HG02571 (cell line): ENCODE measurements around the gene DAZAP2.

Source experiments
- ATAC-seq: cut with Tn5 transposase; IDR thresholded peaks from one replicate; pipeline ENCODE4 v1.9.1; 2021; ENCODE audit warnings: mild to moderate bottlenecking, moderate library complexity; ENCODE audit not compliant: unreplicated experiment

The DAZAP2 gene, protein sequence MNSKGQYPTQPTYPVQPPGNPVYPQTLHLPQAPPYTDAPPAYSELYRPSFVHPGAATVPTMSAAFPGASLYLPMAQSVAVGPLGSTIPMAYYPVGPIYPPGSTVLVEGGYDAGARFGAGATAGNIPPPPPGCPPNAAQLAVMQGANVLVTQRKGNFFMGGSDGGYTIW

DNA sequence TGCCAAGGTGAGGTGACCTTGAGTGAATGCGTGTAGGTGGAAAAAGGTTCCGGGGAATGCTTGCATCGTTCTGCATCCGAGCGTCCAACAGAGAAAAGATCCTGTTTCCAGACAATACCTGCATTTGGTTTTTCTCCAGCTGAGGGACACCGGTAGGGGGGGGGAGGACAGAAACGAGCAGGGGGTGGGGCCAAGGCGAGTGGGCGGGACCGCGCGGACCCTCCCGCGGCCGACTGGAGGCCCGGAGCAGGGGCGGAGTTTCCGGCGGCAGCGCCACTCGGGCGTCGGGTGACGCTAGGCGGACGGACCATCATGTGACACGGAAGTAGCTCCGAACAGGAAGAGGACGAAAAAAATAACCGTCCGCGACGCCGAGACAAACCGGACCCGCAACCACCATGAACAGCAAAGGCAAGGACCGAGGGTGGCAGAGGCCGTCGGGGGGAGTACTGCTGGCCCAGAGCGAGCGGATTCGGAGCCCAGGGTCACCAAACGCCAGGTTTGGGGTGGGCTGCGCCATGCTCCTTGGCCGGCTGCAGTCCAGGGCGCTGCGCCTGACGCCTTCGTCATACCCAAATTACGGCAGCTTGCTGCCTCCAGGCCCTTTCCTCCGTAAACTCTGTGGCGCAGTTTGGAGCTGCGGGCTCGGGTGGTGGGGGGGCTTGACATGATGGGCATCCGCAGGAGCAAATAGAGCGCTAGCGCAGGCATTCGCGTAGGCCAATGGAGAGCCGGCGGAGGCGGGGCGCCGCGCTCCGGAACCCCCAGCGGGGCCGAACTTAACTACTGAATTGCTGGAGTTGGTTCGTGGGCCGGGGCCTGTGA is at the start of gene DAZAP2:
TSS of gene DAZAP2 (plus strand) at position 317 of the 825 bp plus-strand sequence. CDS start at position 399, 82 bp downstream.
- ATAC-seq, result peak; percentile 88

DNA sequence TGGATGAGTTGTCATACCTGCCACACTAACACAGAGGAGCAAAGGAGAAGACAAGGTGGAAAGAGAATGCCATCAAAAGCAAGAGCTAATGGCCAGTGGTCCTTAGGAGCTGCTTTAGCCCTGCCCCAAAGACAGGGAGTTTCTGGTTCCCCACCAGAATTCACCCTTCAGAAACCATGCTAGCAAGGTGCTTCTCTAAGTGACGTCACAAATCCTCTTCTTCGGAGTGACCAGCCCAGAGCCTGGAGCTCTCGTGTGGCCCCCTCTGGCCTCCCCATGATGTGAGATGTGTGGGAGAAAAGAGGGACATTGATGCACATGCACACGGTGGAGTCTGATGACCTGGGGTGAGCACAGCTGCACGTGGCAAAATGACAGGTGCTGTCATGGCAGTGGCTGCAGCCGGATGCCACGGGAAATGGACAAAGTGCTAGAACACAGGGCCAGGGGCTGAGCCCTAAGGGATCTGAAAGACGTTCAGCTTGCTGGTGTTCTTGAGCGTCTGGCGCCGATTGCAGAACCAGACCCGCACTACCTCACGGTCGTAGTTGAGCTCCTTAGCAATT is 48.8 kb upstream of the DAZAP2 start:
- ATAC-seq, result no peak

DNA sequence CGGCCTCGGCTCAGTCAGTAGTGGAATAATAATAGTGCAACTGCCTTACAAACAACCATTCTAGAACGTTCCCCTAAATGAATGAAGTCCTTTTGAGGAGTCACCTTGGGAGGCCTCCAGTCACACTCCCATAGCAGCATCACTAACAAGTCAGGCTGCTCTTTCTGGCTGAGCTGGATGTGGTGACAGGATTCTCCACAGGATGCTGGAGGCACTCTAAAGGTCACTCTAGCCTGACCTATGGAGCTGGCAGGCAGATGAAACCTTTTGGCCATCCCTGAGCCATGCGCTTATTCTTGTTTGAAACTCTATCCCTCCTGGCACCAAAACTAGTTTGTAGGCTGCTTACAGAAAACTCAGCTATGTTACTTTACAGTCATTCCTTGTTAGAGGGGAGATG is 47.8 kb upstream of the DAZAP2 start:
- no peak for ATAC-seq

DNA sequence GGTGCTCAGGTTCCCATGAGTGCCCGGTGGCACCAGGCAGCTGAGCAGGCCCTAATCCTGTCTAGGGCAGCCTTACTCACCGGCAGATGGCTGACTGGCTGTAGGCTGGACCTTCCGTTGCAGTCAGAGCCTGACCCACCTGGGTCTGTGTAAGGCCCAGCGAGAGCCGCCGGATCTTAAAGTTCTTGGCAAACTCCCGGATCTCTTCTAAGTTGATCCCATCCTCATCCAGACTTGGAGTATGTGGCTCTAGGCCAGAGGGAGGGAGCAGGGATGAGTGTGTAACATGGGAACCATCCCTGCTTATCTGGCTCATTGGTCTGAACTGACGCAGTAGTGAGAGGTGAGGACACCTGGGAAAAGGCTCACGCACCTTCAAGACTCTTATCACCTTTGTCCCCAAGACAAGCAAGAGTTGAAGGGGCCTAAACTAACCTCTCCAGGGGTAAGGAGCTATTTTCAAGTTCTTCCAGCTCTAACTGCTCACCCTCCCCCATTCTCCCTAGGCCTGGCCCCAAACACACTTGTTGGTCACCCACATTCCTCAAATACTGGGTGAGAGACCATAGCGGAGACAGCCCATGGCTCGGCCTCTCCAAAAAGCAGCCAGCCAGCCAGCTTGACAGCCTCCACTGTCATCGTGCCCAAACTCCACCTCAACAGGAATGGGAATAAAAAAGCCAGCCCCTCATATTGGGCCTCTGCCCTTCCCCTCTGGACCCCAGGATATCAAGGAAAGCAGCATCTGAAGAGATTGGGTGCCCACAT is 46.9 kb upstream of the DAZAP2 start:
- ATAC-seq, result no peak

DNA sequence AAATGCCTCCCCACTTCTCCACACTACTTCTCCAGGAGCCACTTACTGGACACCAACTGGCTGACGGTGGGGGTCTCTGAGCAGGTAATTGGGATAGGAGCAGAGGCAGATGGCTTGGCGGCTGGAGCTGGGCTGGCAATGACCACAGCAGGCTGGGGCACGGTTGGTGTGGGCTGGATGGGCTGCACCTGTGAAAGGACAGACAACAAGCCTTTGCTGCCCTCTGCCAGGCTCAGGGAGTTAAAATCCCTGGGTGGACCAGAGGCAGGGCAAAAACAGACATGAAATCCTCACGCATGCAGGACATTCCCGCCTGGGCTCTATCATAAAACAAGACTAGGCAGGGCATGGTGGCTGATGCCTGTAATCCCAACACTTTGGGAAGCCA is 46.3 kb upstream of the DAZAP2 start:
- ATAC-seq, result no peak

DNA sequence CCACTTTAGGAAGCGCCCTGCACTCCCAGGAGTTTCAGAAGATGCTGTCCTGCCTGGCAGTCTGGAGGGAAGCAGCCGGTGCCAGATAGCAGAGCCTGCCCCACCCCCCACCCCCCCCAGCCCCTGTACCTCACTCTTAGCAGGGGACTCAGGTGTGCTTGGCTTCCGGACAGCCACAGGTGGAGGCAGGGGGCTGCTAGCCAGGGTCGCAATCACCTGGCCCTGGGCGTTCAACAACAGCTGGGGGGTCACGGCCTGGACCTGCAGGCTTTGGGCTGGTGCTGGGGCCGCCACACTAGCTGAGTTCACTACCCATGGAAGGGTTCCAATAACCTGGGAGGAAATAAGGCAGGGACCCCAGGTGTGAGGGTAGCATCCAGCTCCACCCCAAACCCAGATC is 42.8 kb upstream of the DAZAP2 start:
- ATAC-seq, result no peak

DNA sequence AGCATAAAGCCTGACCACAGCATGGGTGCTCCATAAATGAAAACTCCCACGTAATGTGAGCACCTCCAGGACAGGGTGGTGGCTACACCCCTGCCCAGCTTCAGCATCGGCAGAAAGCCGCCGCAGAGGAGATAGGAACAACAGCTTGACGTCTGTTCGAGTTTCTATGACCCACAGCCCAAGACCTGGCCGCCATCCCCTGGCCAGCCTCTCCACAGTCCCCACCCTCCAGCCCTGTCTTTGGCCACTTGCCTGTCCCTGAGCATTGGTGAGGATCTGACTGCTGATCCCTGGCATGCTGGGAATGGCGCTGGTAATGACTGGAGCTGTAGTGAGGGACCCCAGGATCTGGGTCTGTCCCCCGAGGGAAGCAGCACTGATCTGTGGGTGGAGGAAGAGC is 42.1 kb upstream of the DAZAP2 start:
- ATAC-seq, result no peak

DNA sequence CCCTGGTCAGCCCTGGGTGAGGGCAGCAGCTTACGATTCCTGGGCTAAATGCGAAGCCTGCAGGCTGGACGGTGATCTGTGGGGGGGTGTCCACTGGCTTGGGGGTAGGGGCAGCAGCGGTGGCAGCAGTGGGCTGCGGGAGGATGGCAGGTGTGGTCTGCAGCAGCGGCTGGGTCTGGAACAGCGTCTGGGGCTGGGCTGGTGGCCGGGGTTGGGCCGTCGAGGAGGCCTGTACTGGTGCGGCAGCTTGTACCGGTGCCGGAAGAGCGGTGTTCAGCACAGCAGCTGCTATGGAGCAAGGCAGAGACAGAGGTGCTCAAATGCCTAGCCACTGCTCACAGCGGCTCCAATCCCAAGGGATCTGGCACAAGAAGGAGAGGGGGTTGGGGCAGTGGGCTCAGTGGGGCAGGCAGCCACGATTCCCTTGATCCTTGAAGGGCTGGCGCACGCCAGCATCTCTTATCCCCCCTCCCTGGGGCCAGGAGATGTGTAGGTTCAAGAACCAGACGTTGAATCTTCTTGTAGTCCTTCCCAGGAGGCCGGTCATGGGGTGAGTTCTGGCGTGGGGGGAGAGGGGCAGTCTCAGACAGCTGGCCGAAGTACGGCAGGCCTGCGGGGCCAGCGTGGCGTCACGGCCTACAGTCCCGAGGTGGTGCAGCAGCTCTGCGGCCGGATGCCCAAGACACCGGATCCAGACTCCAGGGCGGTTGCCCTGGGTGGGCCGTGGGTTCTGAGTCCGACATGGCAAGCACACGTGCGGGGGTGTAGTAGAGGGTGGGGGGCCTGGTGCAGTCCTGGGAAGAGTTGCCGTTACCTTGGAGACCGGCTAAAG is 40.7 kb upstream of the DAZAP2 start:
- ATAC-seq, result no peak

DNA sequence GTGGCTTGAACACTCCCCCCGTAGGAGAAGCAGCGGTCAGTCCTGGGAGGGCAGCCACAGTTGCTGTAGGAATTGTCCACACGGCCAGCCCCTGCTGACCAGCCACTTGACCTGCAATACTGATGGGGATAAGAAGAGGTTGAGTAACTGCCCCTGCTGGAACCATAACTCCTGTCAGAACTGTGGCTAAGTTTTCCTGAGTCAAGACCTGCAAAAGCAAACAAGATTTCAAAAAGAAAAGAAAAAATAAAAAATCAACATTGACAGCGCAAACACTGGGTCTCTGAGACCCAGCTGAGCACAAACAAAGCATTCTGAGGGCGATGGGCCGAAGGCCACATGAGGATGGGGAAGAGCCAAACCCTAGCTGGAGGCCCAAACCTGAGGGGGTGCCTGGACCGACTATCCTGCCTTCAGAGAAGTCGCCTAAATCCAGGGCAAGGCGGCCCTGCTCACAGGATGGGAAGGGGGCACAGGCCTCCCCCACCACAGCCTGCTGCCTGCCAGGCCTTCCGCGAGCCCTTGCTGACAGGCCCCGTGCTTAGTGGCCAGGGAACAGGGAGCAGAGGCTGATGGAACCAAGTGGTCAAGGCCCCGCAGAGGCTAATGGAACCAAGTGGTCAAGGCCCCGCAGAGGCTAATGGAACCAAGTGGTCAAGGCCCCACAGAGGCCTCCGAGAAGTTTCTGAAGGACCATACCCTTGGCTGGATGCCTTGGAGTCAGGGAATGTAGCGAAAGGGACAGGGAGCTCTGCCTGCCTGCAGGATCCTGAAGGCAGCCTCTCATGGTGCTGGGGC is 39.9 kb upstream of the DAZAP2 start:
- no peak for ATAC-seq

DNA sequence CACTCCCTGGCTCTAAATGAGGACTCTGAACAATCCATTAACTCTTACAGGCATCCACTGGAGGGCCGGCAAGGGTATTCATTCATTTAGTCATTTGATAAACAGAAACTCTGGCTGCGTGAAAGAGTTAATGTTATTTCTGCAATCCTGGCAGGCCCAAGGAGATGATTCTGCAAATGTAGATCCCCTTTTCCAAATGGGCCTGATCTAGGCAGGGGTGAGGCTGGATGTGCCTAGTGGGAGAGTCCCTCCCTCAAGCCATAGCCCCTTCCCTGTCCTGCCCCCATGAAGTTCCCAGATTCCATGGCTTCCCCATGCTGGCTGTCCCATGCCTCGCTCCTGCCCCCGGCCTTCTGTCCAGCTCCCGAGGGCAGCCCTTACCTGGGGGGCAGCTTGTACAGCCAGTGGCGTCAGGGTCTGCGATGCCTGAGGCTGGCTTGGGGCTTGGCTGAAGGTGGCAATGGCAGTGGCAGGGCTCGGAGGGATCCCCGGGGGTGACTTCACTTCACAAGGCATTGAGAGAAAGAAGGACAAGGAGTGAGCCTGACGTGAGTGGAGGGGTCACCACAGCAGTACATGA is 39.2 kb upstream of the DAZAP2 start:
- ATAC-seq, result no peak

DNA sequence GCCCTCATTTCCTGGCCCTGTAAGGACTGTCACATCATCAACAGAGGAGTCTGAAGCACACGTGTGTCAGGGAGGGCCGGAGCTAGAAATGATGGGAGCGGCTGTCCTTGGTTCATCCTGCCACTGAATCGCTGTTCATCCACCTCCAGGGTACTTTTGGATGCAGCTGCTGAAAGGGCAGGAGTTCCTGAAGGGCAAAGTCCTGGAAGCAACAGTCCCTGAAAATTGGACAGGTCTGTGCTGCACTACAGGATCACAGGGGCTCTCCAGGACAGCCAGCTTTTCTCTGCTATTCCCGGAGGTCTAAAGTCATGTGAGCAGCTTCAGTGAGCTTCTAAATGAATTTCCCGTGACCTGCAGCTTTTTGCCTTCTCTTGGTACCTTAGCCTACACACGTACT is 38.5 kb upstream of the DAZAP2 start:
- ATAC-seq, result no peak

DNA sequence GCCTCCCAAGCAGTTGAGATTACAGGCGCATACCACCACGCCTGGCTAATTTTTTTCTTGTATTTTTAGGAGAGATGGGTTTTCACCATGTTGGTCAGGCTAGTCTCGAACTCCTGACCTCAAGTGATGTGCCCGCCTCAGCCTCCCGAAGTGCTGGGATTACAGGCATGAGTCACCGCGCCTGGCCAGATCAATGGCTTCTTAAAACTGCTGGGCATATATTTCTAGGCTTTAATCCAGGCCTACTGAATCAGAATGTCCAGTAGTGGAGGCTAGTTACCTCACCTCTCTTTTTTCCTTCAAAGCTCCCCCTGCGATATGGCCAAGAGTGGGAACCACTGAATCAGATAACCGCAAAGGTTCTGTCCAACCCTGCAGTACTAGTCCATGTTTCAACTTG is 37.8 kb upstream of the DAZAP2 start:
- ATAC-seq, result no peak

DNA sequence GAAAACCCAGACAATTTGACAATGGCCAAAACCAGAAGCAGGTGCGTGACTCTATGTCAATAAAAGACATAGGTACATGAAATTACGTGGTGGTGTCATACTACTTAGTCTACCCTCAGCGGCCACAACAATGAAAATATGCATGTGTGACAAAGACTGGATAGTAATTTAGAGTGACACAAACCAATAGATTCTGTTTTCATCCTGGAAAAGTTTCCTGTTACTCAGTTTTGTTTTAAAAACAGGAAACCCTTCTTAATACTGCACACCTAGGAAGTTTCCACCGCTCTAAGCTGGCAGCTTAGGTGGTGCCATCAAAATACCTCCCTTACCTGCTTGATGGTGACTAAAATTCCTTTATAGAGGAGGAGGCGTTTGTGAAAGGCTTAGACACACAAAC is 35.9 kb upstream of the DAZAP2 start:
- no peak for ATAC-seq

DNA sequence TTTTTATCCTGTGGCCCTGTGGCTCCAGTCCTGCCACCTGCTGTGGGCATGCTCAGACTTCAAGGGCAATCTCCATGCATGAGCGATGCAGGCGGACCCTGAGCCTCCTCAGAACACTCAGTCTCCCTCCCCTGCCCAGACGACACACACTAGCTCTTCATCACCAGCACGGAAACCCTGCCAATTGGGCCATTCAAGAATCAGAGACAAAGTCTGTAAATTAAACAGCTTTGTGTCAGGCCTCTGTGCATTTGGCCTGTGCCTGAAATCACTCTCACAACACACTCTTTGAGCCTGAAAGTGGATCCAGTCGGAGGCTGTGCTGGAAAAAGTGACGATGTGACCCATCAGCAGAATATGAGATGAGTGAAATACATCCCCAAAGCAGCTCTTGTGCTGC is 33.3 kb upstream of the DAZAP2 start:
- no peak for ATAC-seq

DNA sequence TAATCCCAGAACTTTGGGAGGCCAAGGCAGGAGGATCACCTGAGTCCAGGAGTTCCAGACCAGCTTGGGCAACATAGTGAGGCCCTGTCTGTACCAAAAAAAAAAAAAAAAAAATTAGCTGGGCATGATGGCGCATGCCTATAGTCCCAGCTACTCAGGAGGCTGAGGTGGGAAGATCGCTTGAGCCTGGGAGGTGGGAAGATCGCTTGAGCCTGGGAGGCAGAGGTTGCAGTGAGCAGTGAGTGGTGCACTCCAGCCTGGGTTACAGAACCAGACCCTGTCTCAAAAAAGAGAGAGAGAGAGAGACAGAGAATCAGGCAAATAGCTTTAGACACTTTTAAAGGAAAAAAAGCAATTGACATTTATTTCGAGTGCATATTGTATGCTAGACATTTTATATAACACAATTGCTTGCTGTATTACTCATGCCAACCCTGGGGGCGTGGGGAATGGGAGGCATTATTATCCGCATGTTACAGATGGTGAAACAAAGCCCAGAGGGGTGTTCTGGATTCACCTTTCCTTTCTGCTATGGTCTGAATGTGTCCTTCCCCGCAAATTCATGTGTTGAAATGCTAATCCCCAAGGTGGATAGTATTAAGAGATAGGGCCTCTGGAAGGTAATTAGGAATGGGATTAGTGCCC is 30.5 kb upstream of the DAZAP2 start:
- ATAC-seq, result no peak

DNA sequence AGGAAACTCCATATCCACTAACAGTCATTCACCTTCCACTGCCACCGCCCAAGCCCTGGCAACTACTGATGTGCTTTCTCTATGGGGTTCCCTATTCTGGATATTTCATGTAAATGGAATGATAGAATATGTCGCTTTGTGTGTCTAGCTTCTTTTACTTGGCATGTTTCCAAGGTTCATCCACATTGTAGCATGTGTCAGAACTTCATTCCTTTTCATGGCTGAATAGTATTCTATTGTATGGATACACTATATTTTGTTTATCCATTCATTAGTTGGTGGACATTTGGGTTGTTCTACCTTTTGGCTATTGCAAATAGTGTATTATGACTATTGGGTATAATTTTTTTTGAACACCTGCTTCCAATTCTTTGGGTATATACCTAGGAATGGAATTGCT is 29.4 kb upstream of the DAZAP2 start:
- ATAC-seq, result no peak

DNA sequence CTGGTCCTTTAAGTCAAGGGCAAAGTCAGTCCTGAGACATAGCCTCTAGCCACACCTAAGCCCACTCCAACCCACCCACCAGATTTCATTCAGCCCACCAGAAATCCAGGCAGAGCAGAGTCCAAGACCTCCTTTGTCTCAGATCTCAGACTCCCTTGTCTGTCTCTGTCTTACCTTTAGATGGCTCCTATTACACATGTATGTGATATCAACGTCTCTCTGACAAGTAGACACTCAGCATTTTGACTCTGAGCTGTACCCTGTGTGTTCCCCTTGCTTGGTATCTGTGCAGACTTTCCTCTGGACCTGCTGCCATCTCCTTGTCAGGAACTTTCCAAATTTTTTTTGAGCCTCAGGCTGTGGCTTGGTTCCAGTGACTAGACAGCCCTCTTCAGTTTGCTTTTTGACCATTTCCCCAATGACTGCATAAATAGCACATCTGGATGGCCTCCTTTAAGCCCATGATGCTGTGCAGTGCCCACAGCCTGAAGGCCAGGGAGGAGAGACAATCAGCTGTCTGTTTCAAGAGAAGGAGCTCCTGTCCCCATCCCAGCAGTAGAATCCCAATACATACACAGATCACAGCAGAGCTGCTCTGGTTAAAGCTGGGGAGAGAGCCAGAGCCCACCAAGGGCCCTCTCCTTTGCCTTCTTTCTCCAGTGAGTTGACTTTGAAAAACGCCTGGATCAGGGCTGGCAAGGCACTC is 27.8 kb upstream of the DAZAP2 start:
- ATAC-seq, result no peak

DNA sequence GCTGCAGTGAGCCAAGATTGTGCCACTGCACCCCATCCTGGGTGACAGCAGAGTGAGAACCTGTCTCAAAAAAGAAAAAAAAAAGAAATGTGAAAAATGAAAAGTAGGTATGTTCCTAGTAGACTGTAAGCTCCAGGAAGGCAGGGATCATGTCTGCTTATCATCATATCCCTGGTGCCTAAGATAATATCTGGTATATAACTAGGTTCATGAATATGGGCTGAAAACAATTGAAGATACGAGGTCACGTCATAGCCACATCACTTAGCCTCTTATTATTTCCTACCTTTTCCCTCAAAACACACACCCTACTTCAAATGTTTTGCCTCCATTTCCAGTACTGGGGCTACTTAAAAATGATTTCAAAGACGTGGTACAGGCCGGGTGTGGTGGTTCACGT is 23.7 kb upstream of the DAZAP2 start:
- ATAC-seq, result no peak

DNA sequence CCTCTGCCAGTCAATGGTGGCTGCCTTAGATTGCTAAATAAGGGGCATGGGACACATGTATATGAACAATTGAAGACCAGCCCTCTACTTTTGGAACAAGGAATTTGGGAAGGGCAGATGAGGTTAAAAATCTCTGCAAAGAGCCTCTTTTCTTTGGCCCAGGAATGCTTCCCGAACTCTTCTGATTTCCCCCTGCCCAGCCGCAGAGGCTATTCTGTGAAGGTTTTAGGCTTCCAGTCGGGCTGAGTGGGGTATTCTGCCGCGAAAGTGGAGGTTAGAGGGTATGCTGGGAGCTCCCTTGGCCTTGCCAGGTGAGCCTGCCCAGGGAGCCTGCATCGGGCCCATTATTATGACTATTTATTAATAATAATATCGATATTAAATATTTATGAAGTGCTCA is 22.0 kb upstream of the DAZAP2 start:
- no peak for ATAC-seq
